ENCODE measurements around the gene S100G. TPM values are rescaled to one million over a fixed set of nuclear protein-coding genes. Genes with fewer than 3 reads are reported as not detected.
"Not testable (repeated sequence)": the region's sequence is repeated elsewhere in the genome, so short reads cannot be mapped to it uniquely, and the experiment has no call there.

Gene S100G
- total RNA-seq, 1 experiment from 2014 or later: not detected

- intact Hi-C loops (cut with micrococcal nuclease; ENCODE audit: unreplicated experiment): loop anchor here (10.0 kb wide), 1 partner anchor 50 kb away; the partner anchor contains the start of gene S100G
- no peak for TF ChIP-seq CTCF (conservative IDR thresholded peaks at IDR 0.05)
- no peak for TF ChIP-seq EZH2 (IDR thresholded peaks at IDR 0.05; ENCODE audit: low read depth)
Measured at GRCh38 chrX:16604337-16604736, 45.6 kb upstream of the S100G start.

GRCh38 chrX:16606142-16606720 is 43.7 kb upstream of the S100G start:
- no peak for DNase-seq
- Histone ChIP-seq H4K20me1 (ENCODE audit: insufficient read depth) (no peaks in the 10 kb centered on the region), H3K27ac (no peak overlapping the region), H3K4me3 (no peak overlapping the region), H3K27me3 (ENCODE audit: insufficient read depth, low read depth) (no peaks in the 10 kb centered on the region), H3K9me2 (ENCODE audit: insufficient read depth) (no peaks in the 10 kb centered on the region), H3K4me2 (no peak overlapping the region), H3K79me2 (ENCODE audit: low read depth) (no peaks in the 10 kb centered on the region), H2AFZ (no peak overlapping the region), H3K36me3 (ENCODE audit: low read depth) (no peaks in the 10 kb centered on the region), H3K9me3 (ENCODE audit: insufficient read depth, low read depth) (no peaks in the 10 kb centered on the region), H3F3A (ENCODE audit: insufficient read depth, low read depth) (no peaks in the 10 kb centered on the region), H3K4me1 (replicated peaks; ENCODE audit: insufficient read depth) (no peaks in the 10 kb centered on the region)
- TF ChIP-seq EZH2 (IDR thresholded peaks at IDR 0.05; ENCODE audit: low read depth) (no peak), CTCF (conservative IDR thresholded peaks at IDR 0.05) (no peak)
- intact Hi-C loops (cut with micrococcal nuclease; ENCODE audit: unreplicated experiment): loop anchor here (10.0 kb wide), 1 partner anchor 49 kb away; the partner anchor contains the start of gene S100G
- no TSS peak for BruUV-seq (replicated peaks)
- POLR2A ChIA-PET (ENCODE audit: unreplicated experiment): no interaction called here
- CTCF ChIA-PET: interaction anchor here (0.6 kb wide), 1 partner anchor 115 kb away, joined by 5 read pairs; no protein-coding TSS in a partner anchor

More at GRCh38 chrX:16604337-16604736, 45.6 kb upstream of the S100G start:
- H2AFZ ChIP-seq: no peak overlapping the region
- H4K20me1 ChIP-seq (ENCODE audit: insufficient read depth): no peaks in the 10 kb centered on the region
- H3K36me3 ChIP-seq (ENCODE audit: low read depth): no peaks in the 10 kb centered on the region
- no TSS peak for BruUV-seq (replicated peaks)
- DNase-seq: no peak
- CTCF ChIA-PET: no interaction called here
- H3F3A ChIP-seq (ENCODE audit: insufficient read depth, low read depth): no peaks in the 10 kb centered on the region
- POLR2A ChIA-PET (ENCODE audit: unreplicated experiment): no interaction called here
- H3K9me3 ChIP-seq (ENCODE audit: insufficient read depth, low read depth): no peaks in the 10 kb centered on the region
- no peaks in the 10 kb centered on the region for H3K79me2 ChIP-seq (ENCODE audit: low read depth)
- H3K27ac ChIP-seq: no peak overlapping the region
- H3K4me1 ChIP-seq (replicated peaks; ENCODE audit: insufficient read depth): no peaks in the 10 kb centered on the region
- no peak overlapping the region for H3K4me2 ChIP-seq
- H3K27me3 ChIP-seq (ENCODE audit: insufficient read depth, low read depth): no peaks in the 10 kb centered on the region
- H3K9me2 ChIP-seq (ENCODE audit: insufficient read depth): no peaks in the 10 kb centered on the region
- H3K4me3 ChIP-seq: no peak overlapping the region

- Histone ChIP-seq H3K27me3 (ENCODE audit: insufficient read depth, low read depth) (no peaks in the 10 kb centered on the region), H3F3A (ENCODE audit: insufficient read depth, low read depth) (no peaks in the 10 kb centered on the region), H4K20me1 (ENCODE audit: insufficient read depth) (no peaks in the 10 kb centered on the region), H3K9me3 (ENCODE audit: insufficient read depth, low read depth) (no peaks in the 10 kb centered on the region), H3K9me2 (ENCODE audit: insufficient read depth) (no peaks in the 10 kb centered on the region), H3K4me1 (replicated peaks; ENCODE audit: insufficient read depth) (no peaks in the 10 kb centered on the region), H3K4me2 (no peak overlapping the region), H3K27ac (no peak overlapping the region), H3K4me3 (no peak overlapping the region), H3K36me3 (ENCODE audit: low read depth) (no peaks in the 10 kb centered on the region), H2AFZ (no peak overlapping the region), H3K79me2 (ENCODE audit: low read depth) (no peaks in the 10 kb centered on the region)
- POLR2A ChIA-PET (ENCODE audit: unreplicated experiment): interaction anchor here (0.5 kb wide), 2 partner anchors 156 to 765 kb away, joined by 5 to 8 read pairs; no protein-coding TSS in a partner anchor
- no peak for DNase-seq
- BruUV-seq (replicated peaks): no TSS peak
- CTCF ChIA-PET: no interaction called here
- TF ChIP-seq CTCF (conservative IDR thresholded peaks at IDR 0.05): no peak
- TF ChIP-seq EZH2 (IDR thresholded peaks at IDR 0.05; ENCODE audit: low read depth): no peak
- intact Hi-C loops (cut with micrococcal nuclease; ENCODE audit: unreplicated experiment): no loop called here
Measured at GRCh38 chrX:16610121-16610621, 39.8 kb upstream of the S100G start.

GRCh38 chrX:16610654-16611053 is 39.3 kb upstream of the S100G start:
- BruUV-seq (replicated peaks); POLR2A ChIA-PET (ENCODE audit: unreplicated experiment); CTCF ChIA-PET: not testable (repeated sequence)

More at GRCh38 chrX:16610654-16611053, 39.3 kb upstream of the S100G start:
- H3K79me2 ChIP-seq (ENCODE audit: low read depth); DNase-seq; H3K4me1 ChIP-seq (replicated peaks; ENCODE audit: insufficient read depth); intact Hi-C loops (cut with micrococcal nuclease; ENCODE audit: unreplicated experiment); H3K36me3 ChIP-seq (ENCODE audit: low read depth); H3K27ac ChIP-seq; H3K4me2 ChIP-seq; H3K27me3 ChIP-seq (ENCODE audit: insufficient read depth, low read depth); H3F3A ChIP-seq (ENCODE audit: insufficient read depth, low read depth); H3K4me3 ChIP-seq; H2AFZ ChIP-seq; H3K9me3 ChIP-seq (ENCODE audit: insufficient read depth, low read depth); H4K20me1 ChIP-seq (ENCODE audit: insufficient read depth); H3K9me2 ChIP-seq (ENCODE audit: insufficient read depth): not testable (repeated sequence)

Data from PC-9 (cell line).